Tibial nerve (tissue), 4 donors: Measurements from ENCODE around the gene OR2AG2. TPM values are rescaled to one million over a fixed set of nuclear protein-coding genes. Genes with fewer than 3 reads are reported as not detected.

ENCODE experiments used
- DNase-seq, 2 donors: peaks; one replicate each; pipeline ENCODE4 v3.0.0-alpha.2; 2019; ENCODE audit warnings: low spot score in 2 of 2
- H3K27ac ChIP-seq, 4 donors: fragments of 200-600 bp; sonication (generic) in 3 of 4; one replicate each; pipeline ENCODE4 v1.5.1; 2017 to 2019; ENCODE audit warnings: mild to moderate bottlenecking in 1 of 4
- H3K27me3 ChIP-seq, 2 donors: fragments of 200-600 bp; sonication (generic) in 1 of 2; one replicate each; pipeline versions ENCODE4 v1.5.1 to v1.6.0; 2017 to 2019
- H3K36me3 ChIP-seq, 3 donors: fragments of 200-600 bp; sonication (generic); one replicate each; pipeline ENCODE4 v1.5.1; 2018 to 2019
- H3K4me1 ChIP-seq, 4 donors: fragments of 200-600 bp; sonication (generic) in 3 of 4; one replicate each; pipeline ENCODE4 v1.5.1; 2017 to 2019
- H3K4me3 ChIP-seq, 4 donors: fragments of 200-600 bp; sonication (generic) in 3 of 4; one replicate each; pipeline ENCODE4 v1.5.1; 2017 to 2019; ENCODE audit warnings: mild to moderate bottlenecking in 1 of 4, moderate library complexity in 1 of 4
- H3K9me3 ChIP-seq, 4 donors: fragments of 200-600 bp; sonication (generic) in 3 of 4; one replicate each; pipeline ENCODE4 v1.5.1; 2017 to 2019
- EP300 ChIP-seq, 2 donors: sonication (generic); formaldehyde crosslinking; IDR thresholded peaks; one replicate each; pipeline ENCODE4 v1.6.1; 2017; ENCODE audit warnings: antibody characterized with exemption in 2 of 2, mild to moderate bottlenecking in 1 of 2
- POLR2A ChIP-seq, 2 donors: fragments of 450-650 bp; IDR thresholded peaks; one replicate each; pipeline ENCODE4 v1.6.1; 2017; ENCODE audit warnings: antibody characterized with exemption in 2 of 2, mild to moderate bottlenecking in 2 of 2, moderate library complexity in 2 of 2
- WGBS, 2 donors: methylation state at CpG; one replicate each; pipeline ENCODE4 v1.1.5; 2018; 5-methylcytosine and 5-hydroxymethylcytosine counted together
- total RNA-seq, 4 donors: library from RNA; depleted of rRNA; stranded (reverse); fragments of >200 nt; gene quantifications; one replicate each; pipeline ENCODE4 v1.1.0, GENCODE V29; 2016
- TF ChIP-seq, protein P1 (sequence below), 5 experiments: fragments of 200-600 bp in 3 of 5; fragments of 450-650 bp in 2 of 5; sonication (generic) in 3 of 5; IDR thresholded peaks; one replicate each; pipeline ENCODE4 v1.5.1; 2016 to 2019; ENCODE audit warnings: antibody characterized with exemption in 5 of 5, mild to moderate bottlenecking in 3 of 5, moderate library complexity in 2 of 5

Gene OR2AG2
- total RNA-seq, 4 donors from 2014 or later = 0.22 to 0.90 TPM; not detected in 2

DNA sequence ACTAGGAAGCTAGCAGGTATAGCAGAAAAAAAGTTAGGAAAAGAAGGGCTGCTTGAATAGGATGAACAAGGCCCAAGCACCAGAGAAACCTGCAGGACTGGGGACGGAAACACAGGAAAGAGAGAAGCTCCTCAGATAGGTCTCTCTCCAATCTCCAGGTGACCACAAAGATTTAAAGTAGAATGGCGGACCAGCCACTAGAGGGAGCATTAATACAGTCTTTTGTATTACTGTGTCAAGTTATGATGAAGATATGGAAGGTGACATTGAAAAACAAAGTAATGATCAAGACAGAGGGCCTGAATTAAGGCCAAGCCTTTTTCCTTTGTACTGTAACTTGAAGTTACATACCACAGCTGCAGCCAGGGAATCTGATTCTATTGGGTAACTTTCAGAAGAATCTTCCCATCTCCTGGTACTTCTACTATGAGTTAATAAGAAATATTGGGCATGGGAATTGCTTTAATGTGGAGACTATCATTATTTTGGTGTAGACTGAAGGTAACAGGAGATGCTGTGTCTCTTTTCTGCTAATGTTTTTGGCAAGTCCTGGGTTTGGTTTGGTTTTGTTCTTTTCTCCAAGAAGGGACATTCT, 33.8 kb downstream of the OR2AG2 start:
- H3K27me3 ChIP-seq = no peaks in the 10 kb centered on the region
- WGBS, 2 donors = 28 to 42% methylated on average over 2 of the region's 2 CpGs
- no peak for TF ChIP-seq EP300 (IDR thresholded peaks at IDR 0.05)
- TF ChIP-seq, protein P1, sequence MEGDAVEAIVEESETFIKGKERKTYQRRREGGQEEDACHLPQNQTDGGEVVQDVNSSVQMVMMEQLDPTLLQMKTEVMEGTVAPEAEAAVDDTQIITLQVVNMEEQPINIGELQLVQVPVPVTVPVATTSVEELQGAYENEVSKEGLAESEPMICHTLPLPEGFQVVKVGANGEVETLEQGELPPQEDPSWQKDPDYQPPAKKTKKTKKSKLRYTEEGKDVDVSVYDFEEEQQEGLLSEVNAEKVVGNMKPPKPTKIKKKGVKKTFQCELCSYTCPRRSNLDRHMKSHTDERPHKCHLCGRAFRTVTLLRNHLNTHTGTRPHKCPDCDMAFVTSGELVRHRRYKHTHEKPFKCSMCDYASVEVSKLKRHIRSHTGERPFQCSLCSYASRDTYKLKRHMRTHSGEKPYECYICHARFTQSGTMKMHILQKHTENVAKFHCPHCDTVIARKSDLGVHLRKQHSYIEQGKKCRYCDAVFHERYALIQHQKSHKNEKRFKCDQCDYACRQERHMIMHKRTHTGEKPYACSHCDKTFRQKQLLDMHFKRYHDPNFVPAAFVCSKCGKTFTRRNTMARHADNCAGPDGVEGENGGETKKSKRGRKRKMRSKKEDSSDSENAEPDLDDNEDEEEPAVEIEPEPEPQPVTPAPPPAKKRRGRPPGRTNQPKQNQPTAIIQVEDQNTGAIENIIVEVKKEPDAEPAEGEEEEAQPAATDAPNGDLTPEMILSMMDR (IDR thresholded peaks at IDR 0.05) = peak; percentile 38 to 52 (median 50)
- H3K9me3 ChIP-seq = peaks cover 0 to 6% (median 0%) of the 10 kb centered on the region in 4 donors
- no peak overlapping the region for H3K27ac ChIP-seq
- no peak overlapping the region for H3K4me3 ChIP-seq
- no peaks in the 10 kb centered on the region for H3K36me3 ChIP-seq
- DNase-seq = peak in 1 of 2 donors; percentile 43
- peaks cover 0 to 5% (median 0%) of the 10 kb centered on the region in 4 donors for H3K4me1 ChIP-seq

DNA sequence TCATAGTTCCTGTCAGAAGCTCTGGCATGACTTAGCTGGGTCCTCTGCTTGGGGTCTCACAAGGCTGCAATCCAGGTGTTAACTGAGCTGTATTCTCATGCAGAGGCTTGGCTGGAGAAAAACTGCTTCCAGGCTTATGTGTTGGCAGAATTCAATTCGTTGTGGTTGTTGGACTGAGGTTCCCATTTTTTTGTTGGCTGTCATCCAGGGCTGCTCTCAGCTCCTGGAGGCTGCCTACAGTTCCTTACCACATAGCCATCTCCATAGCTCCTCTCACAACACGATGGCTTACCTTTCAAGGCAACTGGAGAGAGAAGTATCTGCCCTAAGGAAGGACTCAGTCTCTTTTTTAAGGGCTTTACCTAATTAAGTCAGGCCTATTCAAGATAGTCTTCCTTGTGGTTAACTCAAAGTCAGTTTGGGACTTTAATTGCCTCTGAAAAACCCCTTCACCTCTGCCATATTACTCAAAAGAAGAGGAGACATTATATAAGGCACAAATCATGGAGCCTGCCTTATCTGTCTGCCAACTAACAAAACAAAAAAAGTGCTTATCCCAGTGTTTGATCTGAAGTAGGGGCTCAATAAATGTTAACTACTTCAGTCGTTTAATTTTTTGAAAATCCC, 35.2 kb downstream of the OR2AG2 start:
- 65 to 68% methylated on average over 3 of the region's 3 CpGs for WGBS, 2 donors
- peaks cover 0 to 6% (median 0%) of the 10 kb centered on the region in 4 donors for H3K9me3 ChIP-seq
- TF ChIP-seq, protein P1 (IDR thresholded peaks at IDR 0.05) = no peak
- TF ChIP-seq EP300 (IDR thresholded peaks at IDR 0.05) (no peak), POLR2A (IDR thresholded peaks at IDR 0.05) (no peak)
- no peak overlapping the region for H3K4me3 ChIP-seq
- DNase-seq = no peak
- no peaks in the 10 kb centered on the region for H3K27me3 ChIP-seq
- H3K4me1 ChIP-seq = peaks cover 0 to 5% (median 0%) of the 10 kb centered on the region in 4 donors
- H3K27ac ChIP-seq = no peak overlapping the region
- no peaks in the 10 kb centered on the region for H3K36me3 ChIP-seq

DNA sequence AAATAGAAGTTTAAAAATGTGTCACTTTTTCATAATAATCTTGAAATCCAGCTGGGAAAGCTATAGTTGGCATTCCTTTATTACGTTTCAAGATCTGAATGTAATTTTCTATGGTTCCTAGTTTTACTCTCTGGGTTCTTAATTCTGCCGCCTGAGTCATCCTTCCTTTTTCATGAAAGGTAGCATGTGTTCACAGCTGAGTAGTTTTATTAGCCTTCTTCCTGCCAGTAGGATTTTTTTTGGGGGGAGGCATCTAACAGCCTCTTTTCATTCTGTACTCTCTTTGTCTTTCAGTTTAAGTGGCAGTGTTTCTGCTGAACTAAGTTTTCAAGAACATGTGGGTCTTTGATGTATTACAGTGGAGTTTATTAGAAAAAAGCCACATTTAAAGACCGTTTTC, 36.5 kb downstream of the OR2AG2 start:
- 29 to 33% methylated on average over 3 of the region's 3 CpGs for WGBS, 2 donors
- TF ChIP-seq, protein P1 (IDR thresholded peaks at IDR 0.05) = no peak
- TF ChIP-seq POLR2A (IDR thresholded peaks at IDR 0.05) (no peak), EP300 (IDR thresholded peaks at IDR 0.05) (no peak)
- peaks cover 0 to 6% (median 0%) of the 10 kb centered on the region in 4 donors for H3K9me3 ChIP-seq
- H3K4me1 ChIP-seq = peaks cover 0 to 5% (median 0%) of the 10 kb centered on the region in 4 donors
- H3K36me3 ChIP-seq = no peaks in the 10 kb centered on the region
- no peak overlapping the region for H3K4me3 ChIP-seq
- H3K27me3 ChIP-seq = no peaks in the 10 kb centered on the region
- no peak for DNase-seq
- H3K27ac ChIP-seq = no peak overlapping the region

DNA sequence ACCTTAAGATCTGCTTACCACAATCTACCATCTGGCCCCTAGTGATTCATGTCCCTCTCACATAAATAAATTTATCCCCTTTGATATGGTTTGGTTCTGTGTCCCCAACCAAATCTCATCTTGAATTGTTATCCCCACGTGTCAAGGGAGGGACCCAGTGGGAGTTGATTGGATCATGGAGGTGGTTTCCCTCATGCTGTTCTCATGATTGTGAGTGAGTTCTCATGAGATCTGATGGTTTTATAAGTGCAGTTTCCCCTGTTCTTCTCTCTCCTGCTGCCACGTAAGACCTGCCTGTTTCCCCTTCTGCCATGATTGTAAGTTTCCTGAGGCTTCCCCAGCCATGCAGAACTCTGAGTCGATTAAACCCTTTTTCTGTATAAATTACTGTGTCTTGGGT, 37.2 kb downstream of the OR2AG2 start:
- WGBS, 2 donors = 89 to 93% methylated on average over 3 of the region's 3 CpGs
- no peak overlapping the region for H3K4me3 ChIP-seq
- no peaks in the 10 kb centered on the region for H3K36me3 ChIP-seq
- H3K4me1 ChIP-seq = peaks cover 0 to 2% (median 0%) of the 10 kb centered on the region in 4 donors
- H3K27ac ChIP-seq = no peak overlapping the region
- TF ChIP-seq POLR2A (IDR thresholded peaks at IDR 0.05) = no peak
- TF ChIP-seq, protein P1 (IDR thresholded peaks at IDR 0.05) = no peak
- no peak for TF ChIP-seq EP300 (IDR thresholded peaks at IDR 0.05)
- no peak for DNase-seq
- no peaks in the 10 kb centered on the region for H3K27me3 ChIP-seq
- H3K9me3 ChIP-seq = peaks cover 0 to 6% (median 0%) of the 10 kb centered on the region in 4 donors
